ENCODE data around the gene CTNNAL1. TPM values are rescaled to one million over a fixed set of nuclear protein-coding genes. Genes with fewer than 3 reads are reported as not detected.

The CTNNAL1 gene
- polyA plus RNA-seq, 1 donor (not counting 4 experiments of a cell fraction or from before 2014, with no cell fraction given), result 112 TPM

DNA sequence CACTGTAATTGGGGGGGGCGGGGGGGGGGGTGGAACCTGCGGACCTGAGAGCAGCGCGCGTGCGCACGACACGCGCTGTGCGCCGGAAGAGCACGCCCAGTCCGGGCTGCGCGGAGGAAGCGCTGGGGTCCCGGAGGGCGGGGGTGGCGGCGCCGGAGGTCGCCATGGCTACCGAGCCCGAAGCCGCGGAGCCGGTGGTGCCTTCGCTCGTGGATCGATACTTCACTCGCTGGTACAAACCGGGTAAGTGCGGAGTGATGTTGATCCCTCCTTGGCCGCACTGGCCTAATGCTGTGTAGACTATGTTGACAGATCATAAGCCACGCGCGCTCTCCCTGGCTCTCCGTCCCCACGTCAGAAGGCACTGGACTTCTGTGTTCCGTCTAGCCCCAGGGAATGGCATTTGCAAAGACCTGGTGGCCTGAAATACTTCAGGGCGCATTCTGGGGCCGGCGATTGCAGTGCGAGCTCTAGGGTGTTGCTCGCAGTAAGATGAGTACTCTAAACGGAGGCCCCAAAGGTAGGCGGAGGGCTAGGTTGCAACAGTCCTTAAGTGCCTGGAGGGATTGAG is 78.9 kb downstream of the CTNNAL1 start, which contains the start of gene ABITRAM:
Gene ABITRAM, plus strand, starts transcription at position 78 of the 571 bp plus-strand sequence. Its CDS starts 87 bp downstream, at position 165.
- Histone ChIP-seq H3K27me3 (ENCODE audit: control insufficient read depth, extremely low read depth, insufficient read depth, low read length) (no peaks in the 10 kb centered on the region), H4K20me1 (ENCODE audit: control insufficient read depth, extremely low read depth, insufficient read depth, low read length) (no peaks in the 10 kb centered on the region), H3K36me3 (ENCODE audit: control insufficient read depth in 2 of 2, extremely low read depth in 1 of 2, insufficient read depth in 2 of 2, low read length in 2 of 2) (peaks cover 4 to 8% of the 10 kb centered on the region in 2 experiments), H3K9me3 (ENCODE audit: control insufficient read depth, low read depth, low read length) (no peaks in the 10 kb centered on the region), H3K4me3 (ENCODE audit: control insufficient read depth in 2 of 3, extremely low read depth in 1 of 3, insufficient read depth in 2 of 3, low read depth in 1 of 3, low read length in 3 of 3) (peak within 1 kb of the TSS; percentile 64 to 98 (median 96)), H3K27ac (ENCODE audit: control insufficient read depth, insufficient read depth, low read length) (peak within 1 kb of the TSS; percentile 82), H3K4me2 (ENCODE audit: control insufficient read depth, extremely low read depth, insufficient read depth, low read depth, low read length) (peak within 1 kb of the TSS; percentile 80), H3K4me1 (ENCODE audit: control insufficient read depth, extremely low read depth, insufficient read depth, low read length) (peaks cover 14% of the 10 kb centered on the region), H2AFZ (ENCODE audit: control insufficient read depth, low read length) (peak within 1 kb of the TSS; percentile 94), H3K79me2 (ENCODE audit: control insufficient read depth, insufficient read depth, low read length) (peaks cover 37% of the 10 kb centered on the region), H3K9me1 (ENCODE audit: control insufficient read depth, extremely low read depth, insufficient read depth, low read length) (no peaks in the 10 kb centered on the region), H3K9ac (ENCODE audit: control insufficient read depth, extremely low read depth, insufficient read depth, low read length) (peak within 1 kb of the TSS; percentile 92)
- no peak for FAIRE-seq
- no peak for TF ChIP-seq EZH2 (IDR thresholded peaks at IDR 0.05; ENCODE audit: low read length)
- TF ChIP-seq, protein P1, sequence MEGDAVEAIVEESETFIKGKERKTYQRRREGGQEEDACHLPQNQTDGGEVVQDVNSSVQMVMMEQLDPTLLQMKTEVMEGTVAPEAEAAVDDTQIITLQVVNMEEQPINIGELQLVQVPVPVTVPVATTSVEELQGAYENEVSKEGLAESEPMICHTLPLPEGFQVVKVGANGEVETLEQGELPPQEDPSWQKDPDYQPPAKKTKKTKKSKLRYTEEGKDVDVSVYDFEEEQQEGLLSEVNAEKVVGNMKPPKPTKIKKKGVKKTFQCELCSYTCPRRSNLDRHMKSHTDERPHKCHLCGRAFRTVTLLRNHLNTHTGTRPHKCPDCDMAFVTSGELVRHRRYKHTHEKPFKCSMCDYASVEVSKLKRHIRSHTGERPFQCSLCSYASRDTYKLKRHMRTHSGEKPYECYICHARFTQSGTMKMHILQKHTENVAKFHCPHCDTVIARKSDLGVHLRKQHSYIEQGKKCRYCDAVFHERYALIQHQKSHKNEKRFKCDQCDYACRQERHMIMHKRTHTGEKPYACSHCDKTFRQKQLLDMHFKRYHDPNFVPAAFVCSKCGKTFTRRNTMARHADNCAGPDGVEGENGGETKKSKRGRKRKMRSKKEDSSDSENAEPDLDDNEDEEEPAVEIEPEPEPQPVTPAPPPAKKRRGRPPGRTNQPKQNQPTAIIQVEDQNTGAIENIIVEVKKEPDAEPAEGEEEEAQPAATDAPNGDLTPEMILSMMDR (optimal IDR thresholded peaks at IDR 0.05 in 1 of 3, IDR thresholded peaks at IDR 0.05 in 1 of 3, conservative IDR thresholded peaks at IDR 0.05 in 1 of 3; ENCODE audit: extremely low read depth in 1 of 3, insufficient read depth in 2 of 3, low read length in 3 of 3), result no peak
- dilution Hi-C loops (cut with MboI; ENCODE audit: extremely low pct_ligation_motif_present, low sequenced_read_pairs), result no loop called here
- no peak for DNase-seq (ENCODE audit: low read depth, low spot score)

DNA sequence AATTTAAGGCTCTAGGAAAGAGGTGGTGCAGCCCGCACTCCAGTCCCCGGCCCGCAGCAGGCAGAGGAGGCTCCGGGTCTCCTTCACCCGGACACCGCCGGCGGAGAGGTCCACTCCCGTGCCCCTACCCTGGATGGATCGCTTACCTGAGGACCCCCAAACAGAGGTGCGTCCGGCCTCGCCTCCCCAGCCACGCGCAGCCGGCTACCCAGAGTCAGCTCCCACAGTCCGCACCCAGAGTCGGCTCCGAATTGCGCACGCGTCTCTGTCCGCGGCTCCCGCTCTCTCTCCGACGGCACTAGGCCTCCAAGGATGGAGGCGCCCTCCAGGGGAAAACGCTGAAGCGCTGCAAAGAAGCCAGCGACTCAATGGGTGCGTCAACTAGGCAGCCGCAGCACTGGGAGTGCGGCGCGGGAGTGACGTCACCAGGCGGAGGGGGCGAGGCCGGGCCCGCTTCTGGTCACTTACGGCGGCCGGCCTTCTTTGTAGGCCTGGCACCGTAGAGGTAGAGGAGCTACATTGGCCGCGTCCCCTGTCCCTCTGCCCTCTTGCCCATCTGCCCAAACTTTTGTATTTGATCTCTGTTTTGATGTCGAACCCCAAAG is 79.5 kb downstream of the CTNNAL1 start, which contains the start of gene ELP1:
Gene ELP1, minus strand, starts transcription at position 407 of the 605 bp plus-strand sequence. CDS start 2,978 bp downstream, outside the sequence.
- Histone ChIP-seq H3K79me2 (ENCODE audit: control insufficient read depth, insufficient read depth, low read length) (peaks cover 37% of the 10 kb centered on the region), H3K4me1 (ENCODE audit: control insufficient read depth, extremely low read depth, insufficient read depth, low read length) (peaks cover 14% of the 10 kb centered on the region), H4K20me1 (ENCODE audit: control insufficient read depth, extremely low read depth, insufficient read depth, low read length) (no peaks in the 10 kb centered on the region), H3K9me3 (ENCODE audit: control insufficient read depth, low read depth, low read length) (no peaks in the 10 kb centered on the region), H2AFZ (ENCODE audit: control insufficient read depth, low read length) (peak within 1 kb of the TSS; percentile 94), H3K27me3 (ENCODE audit: control insufficient read depth, extremely low read depth, insufficient read depth, low read length) (no peaks in the 10 kb centered on the region), H3K36me3 (ENCODE audit: control insufficient read depth in 2 of 2, extremely low read depth in 1 of 2, insufficient read depth in 2 of 2, low read length in 2 of 2) (peaks cover 7 to 11% of the 10 kb centered on the region in 2 experiments), H3K27ac (ENCODE audit: control insufficient read depth, insufficient read depth, low read length) (peak within 1 kb of the TSS; percentile 82), H3K9me1 (ENCODE audit: control insufficient read depth, extremely low read depth, insufficient read depth, low read length) (no peaks in the 10 kb centered on the region), H3K4me2 (ENCODE audit: control insufficient read depth, extremely low read depth, insufficient read depth, low read depth, low read length) (peak within 1 kb of the TSS; percentile 80), H3K4me3 (ENCODE audit: control insufficient read depth in 2 of 3, extremely low read depth in 1 of 3, insufficient read depth in 2 of 3, low read depth in 1 of 3, low read length in 3 of 3) (peak within 1 kb of the TSS; percentile 64 to 98 (median 96)), H3K9ac (ENCODE audit: control insufficient read depth, extremely low read depth, insufficient read depth, low read length) (peak within 1 kb of the TSS; percentile 92)
- FAIRE-seq (no peak), DNase-seq (ENCODE audit: low read depth, low spot score) (peak; percentile 52)
- TF ChIP-seq EZH2 (IDR thresholded peaks at IDR 0.05; ENCODE audit: low read length), result no peak
- TF ChIP-seq, protein P1 (optimal IDR thresholded peaks at IDR 0.05 in 1 of 3, IDR thresholded peaks at IDR 0.05 in 1 of 3, conservative IDR thresholded peaks at IDR 0.05 in 1 of 3; ENCODE audit: extremely low read depth in 1 of 3, insufficient read depth in 2 of 3, low read length in 3 of 3), result peak; percentile 23 to 52 (median 33)
- dilution Hi-C loops (cut with MboI; ENCODE audit: extremely low pct_ligation_motif_present, low sequenced_read_pairs), result no loop called here
